GM21390 (cell line): Measurements from ENCODE around the gene CHSY1.
A peak's percentile ranks its signal among the peaks of the same experiment; 100 is the strongest.
"Not testable (repeated sequence)": the region's sequence is repeated elsewhere in the genome, so short reads cannot be mapped to it uniquely, and the experiment has no call there.

Experiments
- ATAC-seq: cut with Tn5 transposase; IDR thresholded peaks from one replicate; pipeline ENCODE4 v1.9.1; 2021; ENCODE audit not compliant: unreplicated experiment

CHSY1 gene

DNA sequence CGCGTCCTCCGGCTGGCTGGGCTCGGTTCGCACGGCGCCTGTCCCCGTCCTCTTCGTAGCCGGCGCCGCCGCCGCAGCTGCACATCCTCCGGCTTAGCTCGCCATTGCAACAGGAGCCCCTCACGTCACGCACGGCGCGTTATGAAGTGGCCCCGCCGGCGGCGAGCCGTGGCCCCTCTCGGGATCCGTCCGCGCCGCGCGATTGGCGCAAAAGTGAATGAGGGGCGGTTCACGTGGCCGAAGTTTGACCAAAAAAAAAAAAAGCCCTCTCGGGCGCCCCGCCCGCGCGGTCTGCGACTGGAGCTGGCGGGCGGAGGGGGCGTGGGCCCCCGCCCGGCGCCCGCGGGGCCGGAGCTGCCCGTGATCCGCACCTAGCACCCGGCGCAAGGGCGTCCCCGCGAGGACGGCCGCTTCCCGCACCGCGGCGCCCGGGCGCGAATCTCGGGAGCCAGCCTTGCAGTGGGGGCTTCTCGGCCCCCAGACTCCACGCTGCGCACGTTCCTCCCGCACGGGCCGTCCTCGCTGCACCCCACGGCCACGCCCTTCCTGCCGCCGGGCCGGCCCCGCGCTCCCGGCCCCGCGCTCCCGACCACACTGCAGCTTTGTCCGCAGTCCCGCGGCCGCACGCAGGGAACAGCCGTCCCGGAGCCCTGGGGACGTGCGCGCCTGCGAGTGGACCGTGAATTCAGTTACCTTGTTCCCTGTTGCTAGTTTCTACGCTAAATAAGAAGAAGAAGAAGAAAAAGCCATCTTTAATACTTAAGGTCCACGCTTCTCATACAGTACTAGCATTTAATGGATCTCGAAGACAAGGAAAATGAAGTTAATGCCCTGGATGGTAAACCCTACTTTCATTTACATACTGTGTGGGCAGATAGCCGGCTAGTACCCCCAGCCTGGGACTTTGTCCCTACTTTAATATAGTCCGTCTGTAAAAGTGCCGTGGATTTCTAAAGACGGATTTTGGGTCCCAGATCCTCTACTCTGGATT lies at the start of gene CHSY1:
TSS of gene CHSY1 (minus strand) at position 219 of the 991 bp plus-strand sequence. CDS start 592 bp downstream, outside the sequence.
- ATAC-seq: peak; percentile 69

GRCh38 chr15:101296418-101297405 lies 44.9 kb upstream of the CHSY1 start:
- ATAC-seq: no peak

DNA sequence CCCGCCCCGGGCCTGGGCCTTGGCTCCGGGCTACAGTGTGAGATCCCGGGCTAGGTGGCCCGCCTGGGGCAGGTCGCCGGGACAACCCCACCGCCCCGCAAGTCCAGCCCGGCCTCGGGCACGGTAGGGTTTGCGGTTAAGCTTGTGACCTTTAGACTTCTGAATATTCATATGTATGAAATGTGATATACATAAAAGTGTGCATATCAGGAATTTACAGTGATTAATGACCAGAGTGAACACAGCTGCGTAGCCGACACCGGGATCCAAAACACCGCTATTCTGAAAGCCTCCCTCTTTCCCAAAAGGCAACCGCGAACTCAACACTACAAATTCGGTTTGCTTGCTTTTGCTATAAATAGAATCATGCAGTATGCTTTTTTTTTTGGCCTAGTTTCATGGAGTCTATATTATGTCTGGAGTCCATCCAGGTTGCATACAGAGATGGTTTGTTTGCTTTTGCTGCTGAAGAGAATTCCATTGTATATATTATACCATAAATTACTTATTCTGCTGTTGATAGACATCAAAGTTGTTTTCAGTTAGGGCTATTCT lies 43.8 kb upstream of the CHSY1 start:
- no peak for ATAC-seq

- ATAC-seq: peak; percentile 75
Observed at GRCh38 chr15:101294731-101295606, 43.1 kb upstream of the CHSY1 start, which contains the start of gene SNRPA1. Gene SNRPA1, minus strand, starts transcription at chr15:101295248. Its CDS starts 70 bp downstream, at chr15:101295178.

- ATAC-seq: no peak
Observed at GRCh38 chr15:101293122-101293521, 41.3 kb upstream of the CHSY1 start.

- no peak for ATAC-seq
Observed at GRCh38 chr15:101288905-101289513, 37.2 kb upstream of the CHSY1 start.

GRCh38 chr15:101287342-101287741 lies 35.5 kb upstream of the CHSY1 start:
- not testable (repeated sequence) for ATAC-seq

DNA sequence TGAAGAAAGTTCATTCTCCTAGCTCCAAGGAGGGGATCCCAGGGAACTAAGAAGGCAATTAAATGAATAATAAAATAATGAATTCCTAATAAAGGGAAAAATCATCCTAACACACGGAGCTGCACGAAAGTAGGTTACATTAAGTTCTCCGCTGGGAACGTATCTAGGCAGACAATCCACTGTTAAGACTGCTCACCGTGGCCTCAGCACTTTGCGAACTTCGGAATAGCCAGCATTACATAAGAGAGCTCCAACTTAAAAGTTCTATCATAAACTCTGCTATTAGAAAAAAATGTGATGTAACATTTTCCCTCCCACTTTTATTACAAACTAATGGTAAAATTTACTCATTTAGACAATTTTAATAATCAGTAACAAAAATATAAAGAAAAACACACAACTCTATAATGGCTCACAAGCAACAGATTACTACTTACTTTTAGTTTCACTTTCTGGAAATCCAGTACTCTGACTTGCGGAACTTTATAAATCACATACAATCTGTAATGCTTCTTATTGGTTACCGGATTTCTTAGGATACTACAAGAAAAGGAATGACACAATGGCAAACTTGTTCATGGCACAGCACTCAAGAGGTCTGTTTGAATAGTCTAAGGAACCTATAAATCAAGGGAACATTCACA lies 34.7 kb upstream of the CHSY1 start:
- ATAC-seq: no peak

DNA sequence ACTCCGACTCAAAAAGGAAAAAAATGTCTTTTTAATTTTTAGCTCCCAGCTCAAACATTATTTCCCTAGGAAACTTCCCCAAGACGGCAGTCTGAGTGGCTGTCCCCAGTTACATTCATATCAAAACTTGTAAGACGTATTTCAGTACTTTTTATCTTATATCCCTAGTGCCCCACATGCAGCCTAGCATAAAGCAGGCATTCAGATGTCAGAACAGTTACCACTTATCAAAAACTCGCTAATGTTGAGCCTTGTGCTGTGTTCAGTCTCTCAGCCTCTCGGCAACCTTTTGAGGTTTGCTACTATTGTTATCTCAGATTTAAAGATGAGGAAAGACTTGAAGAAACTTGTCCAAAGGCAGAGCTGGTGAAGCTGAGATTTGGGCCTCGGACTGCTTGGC lies 32.1 kb upstream of the CHSY1 start:
- no peak for ATAC-seq

DNA sequence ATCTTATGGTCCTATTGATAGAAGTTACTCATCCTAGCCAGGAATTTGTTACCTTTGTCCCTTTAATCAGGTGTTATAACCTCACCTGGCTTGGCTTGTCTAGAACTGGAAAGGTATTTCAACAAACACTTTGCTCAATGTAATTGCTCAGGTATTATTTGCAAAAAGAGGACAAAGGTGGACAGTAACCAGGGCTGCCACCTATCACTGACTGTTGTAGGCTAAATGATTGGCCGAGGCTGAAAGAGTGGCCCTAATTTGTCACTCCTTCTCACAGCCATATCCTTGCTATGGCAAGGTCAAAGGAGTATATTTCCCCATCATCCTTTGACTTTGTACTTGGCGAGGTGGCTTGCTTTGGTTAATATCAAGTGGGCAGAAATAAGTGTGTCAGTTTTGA lies 28.2 kb upstream of the CHSY1 start:
- ATAC-seq: no peak

GRCh38 chr15:101277943-101278564 lies 26.2 kb upstream of the CHSY1 start:
- ATAC-seq: no peak

- peak; percentile 89 for ATAC-seq
Observed at GRCh38 chr15:101277038-101277822, 25.4 kb upstream of the CHSY1 start, which contains the start of gene SELENOS. Gene SELENOS, minus strand, starts transcription at chr15:101277485. Its CDS starts 68 bp downstream, at chr15:101277417.

DNA sequence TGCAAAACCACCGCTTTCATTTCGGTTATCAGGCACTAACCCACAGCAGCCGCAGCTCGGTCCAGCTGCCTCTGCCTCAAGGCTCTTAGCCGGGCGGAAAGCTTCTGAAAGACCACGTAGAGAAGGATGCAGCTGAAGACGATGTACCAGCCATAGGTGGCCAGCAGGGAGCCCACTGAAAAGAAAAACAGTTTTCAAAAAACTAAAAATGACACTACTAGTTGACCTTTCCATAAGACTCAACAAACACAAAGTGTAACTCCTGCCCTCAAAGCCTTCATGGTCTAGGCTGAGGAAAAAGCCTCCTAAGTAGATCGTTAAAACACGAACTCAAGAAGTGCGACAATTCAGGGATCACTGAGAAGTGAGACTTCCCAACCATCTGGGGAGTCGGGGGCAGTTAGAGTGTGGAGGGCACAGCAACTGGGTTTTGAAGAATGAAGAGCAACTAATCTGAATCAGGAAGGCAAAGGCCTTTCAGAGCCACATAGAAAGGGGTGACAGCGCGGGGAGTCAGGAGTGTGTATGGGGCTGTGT lies 24.7 kb upstream of the CHSY1 start:
- ATAC-seq: peak; percentile 31

- peak; percentile 43 for ATAC-seq
Observed at GRCh38 chr15:101275018-101275417, 23.2 kb upstream of the CHSY1 start.

DNA sequence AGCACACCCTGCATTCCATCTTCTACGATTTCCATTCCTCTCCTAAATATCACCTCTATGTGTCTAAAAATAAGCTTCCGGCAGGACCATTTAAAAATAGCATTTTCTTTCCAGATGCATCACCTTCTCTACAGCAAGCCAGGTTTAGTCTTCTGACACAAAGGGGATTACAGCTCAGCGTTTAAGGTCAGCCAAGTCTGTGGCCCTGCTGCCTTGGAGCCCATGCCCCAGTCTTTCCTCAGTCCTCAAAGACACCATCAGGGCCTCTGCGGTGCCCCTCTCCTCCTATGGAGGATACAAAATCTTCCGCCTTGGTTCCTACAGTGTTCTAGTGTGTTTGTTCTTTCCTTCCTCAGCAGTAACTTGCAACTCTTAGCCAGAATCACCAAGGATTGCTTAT lies 21.7 kb upstream of the CHSY1 start:
- no peak for ATAC-seq

- ATAC-seq: no peak
Observed at GRCh38 chr15:101272584-101272983, 20.7 kb upstream of the CHSY1 start.

DNA sequence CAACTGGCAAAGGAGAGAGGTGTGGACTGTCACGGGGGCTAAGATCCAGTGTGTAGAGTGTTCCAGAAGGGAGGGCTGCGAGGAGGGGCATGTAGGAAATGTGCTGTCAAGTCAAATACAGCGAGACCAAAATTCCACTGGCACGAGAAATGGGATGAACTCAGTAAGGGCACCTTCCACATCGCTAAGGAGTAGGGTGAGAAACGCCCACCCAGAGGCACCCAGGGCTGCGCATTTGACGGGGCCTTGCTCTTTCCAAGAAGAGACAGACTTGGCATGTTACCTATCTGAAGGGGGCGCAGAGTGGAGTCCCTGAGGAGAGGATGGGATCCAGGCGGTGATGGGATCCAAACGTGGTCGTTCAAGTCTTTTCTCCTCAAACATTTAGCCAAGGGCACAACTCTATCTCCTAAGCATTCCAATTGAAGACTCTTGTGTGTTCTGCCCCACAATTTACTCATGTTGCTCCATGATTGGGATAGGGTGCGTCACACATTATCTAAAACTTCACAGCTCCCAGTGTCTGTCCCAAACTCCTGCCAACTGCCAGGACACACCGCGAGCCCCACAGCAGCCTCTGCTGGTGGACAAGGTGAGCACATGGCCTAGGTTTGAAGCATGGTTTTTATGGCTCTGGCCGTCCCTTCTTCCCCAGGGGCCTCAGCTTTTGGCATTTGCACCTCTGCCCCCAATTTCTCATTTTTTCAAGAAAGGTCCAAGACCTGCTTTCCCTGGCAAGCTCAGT lies 17.8 kb upstream of the CHSY1 start:
- ATAC-seq: no peak
